HG02642 (cell line): Measurements from ENCODE around the gene PLCXD1.
"Not testable (repeated sequence)": the region's sequence is repeated elsewhere in the genome, so short reads cannot be mapped to it uniquely, and the experiment has no call there.

ENCODE experiments used
- ATAC-seq: cut with Tn5 transposase; IDR thresholded peaks from one replicate; pipeline ENCODE4 v1.9.1; 2021; ENCODE audit warnings: mild to moderate bottlenecking; ENCODE audit not compliant: unreplicated experiment, poor library complexity

Gene PLCXD1

GRCh38 chrX:262381-262909, 18.7 kb upstream of the PLCXD1 start:
- ATAC-seq: peak; percentile 58

GRCh38 chrX:264006-264405, 17.2 kb upstream of the PLCXD1 start:
- not testable (repeated sequence) for ATAC-seq

GRCh38 chrX:264634-265455, 16.3 kb upstream of the PLCXD1 start:
- ATAC-seq: no peak

- no peak for ATAC-seq
Observed at GRCh38 chrX:265502-265901, 15.7 kb upstream of the PLCXD1 start.

- no peak for ATAC-seq
Observed at GRCh38 chrX:267771-268261, 13.4 kb upstream of the PLCXD1 start.

GRCh38 chrX:270848-271367, 10.3 kb upstream of the PLCXD1 start:
- no peak for ATAC-seq

- no peak for ATAC-seq
Observed at GRCh38 chrX:274904-275475, 6.2 kb upstream of the PLCXD1 start.

- ATAC-seq: peak; percentile 27
Observed at GRCh38 chrX:275476-275966, 5.7 kb upstream of the PLCXD1 start.

GRCh38 chrX:275967-276580, 5.1 kb upstream of the PLCXD1 start:
- ATAC-seq: peak; percentile 83

- peak; percentile 41 for ATAC-seq
Observed at GRCh38 chrX:276581-277201, 4.5 kb upstream of the PLCXD1 start.

GRCh38 chrX:279757-280604, 1.2 kb upstream of the PLCXD1 start:
- not testable (repeated sequence) for ATAC-seq

GRCh38 chrX:280722-281121, 459 bp upstream of the PLCXD1 start:
- not testable (repeated sequence) for ATAC-seq

- ATAC-seq: not testable (repeated sequence)
Observed at GRCh38 chrX:282000-282681, 960 bp downstream of the PLCXD1 start.

GRCh38 chrX:283115-283845, 2.1 kb downstream of the PLCXD1 start:
- peak; percentile 99 for ATAC-seq

- no peak for ATAC-seq
Observed at GRCh38 chrX:285076-285677, 4.0 kb downstream of the PLCXD1 start.

- ATAC-seq: no peak
Observed at GRCh38 chrX:287670-288069, 6.5 kb downstream of the PLCXD1 start.

- no peak for ATAC-seq
Observed at GRCh38 chrX:288561-288991, 7.4 kb downstream of the PLCXD1 start.
